ENCODE measurements around the gene TMEM132D. TPM values are rescaled to one million over a fixed set of nuclear protein-coding genes. Genes with fewer than 3 reads are reported as not detected.

TMEM132D gene
- total RNA-seq, 1 donor, result not detected

DNA sequence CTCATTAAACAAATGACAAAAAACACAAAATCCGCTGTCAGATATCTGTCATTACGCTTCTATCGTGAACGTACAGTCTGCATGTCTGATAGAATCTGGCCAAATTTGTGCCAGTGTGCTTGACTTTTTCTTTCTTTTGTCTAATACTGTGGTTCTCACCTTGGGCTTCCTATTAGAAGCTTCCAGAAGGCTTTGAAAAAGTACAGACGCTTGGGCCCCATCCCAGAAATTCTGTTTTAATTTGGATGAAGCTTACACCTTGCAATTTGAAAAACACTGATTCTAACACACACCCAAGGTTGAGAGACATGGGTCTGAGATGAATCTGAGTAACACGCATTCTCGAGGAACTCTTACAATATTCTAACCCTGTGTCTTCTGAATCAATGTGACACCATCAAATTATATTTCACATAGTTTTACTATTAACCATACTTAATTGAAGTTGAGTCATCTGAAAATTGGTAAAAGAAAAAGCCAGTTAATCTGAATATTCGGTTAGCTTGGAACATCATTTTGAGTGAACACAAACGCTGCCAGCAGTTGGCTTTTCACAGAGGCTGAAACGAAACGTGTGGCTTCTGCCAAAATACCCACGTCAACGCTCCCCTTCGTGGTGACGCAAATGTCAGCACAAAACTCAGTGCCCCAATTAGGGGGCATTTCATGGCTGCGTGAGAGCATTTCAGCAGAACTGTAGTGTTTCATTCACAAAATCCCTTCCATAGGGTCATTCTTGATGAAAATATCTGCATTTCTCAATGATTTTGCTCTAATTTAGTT lies 420.5 kb downstream of the TMEM132D start:
- DNase-seq (ENCODE audit: low read depth in 2 of 3, low spot score in 2 of 3), result no peak

DNA sequence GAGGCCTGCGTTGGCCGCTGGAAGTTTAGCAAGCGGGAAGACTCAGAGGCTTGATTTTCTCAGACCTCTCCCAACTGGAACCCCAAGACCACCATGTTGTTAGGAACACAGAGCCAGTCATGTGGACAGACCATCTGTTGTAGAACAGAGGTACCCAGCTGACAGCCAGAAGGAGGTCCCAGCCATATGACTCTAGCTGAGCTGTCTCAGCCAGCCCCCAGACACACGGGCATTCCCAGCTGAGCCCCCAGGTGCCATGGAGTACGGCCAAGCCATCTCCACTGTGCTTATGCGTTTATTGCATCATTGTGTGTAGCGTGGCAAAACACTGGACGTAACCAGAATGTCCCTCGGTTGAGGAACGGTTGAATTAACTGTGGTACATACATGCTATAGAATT lies 421.9 kb downstream of the TMEM132D start:
- no peak for DNase-seq (ENCODE audit: low read depth in 2 of 3, low spot score in 2 of 3)

DNA sequence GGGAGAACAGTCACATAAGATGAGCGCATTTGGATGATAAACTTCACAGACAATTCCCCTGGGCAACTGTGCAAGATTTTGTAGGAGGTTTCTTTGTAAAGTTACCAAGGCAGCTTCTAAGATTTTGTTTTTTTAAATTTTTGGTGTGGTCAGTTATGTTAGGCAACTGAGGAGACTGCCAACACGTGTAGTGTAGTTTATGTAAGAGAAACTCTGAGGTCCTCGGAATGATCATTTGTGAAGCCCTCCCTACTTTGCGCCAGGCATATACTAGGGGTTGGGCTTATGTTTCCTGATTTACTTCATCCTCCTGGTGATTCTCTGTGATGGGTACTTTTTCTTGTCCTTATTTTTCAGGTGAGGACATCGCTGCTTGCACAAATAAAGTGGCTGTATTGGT lies 433.6 kb downstream of the TMEM132D start:
- no peak for DNase-seq (ENCODE audit: low read depth in 2 of 3, low spot score in 2 of 3)

DNA sequence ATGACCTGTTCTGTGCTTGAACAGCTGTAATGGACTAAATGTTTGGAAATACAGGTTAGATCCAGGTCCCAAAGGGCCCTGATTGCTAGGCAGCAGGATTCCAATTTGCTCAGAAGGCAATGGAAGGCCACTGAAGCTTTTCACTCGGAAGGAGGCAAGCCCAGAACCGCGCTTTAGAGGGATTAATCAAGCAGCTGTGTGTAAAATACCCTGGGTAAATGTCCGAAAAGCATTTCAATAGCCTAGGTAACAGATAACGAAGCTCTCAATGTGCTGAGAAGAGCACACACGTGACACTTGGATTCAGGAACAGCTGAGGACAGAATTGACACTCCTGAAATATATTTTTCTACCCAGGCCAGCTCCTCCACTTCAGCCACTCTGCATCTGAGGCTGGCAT lies 436.1 kb downstream of the TMEM132D start:
- no peak for DNase-seq (ENCODE audit: low read depth in 2 of 3, low spot score in 2 of 3)

DNA sequence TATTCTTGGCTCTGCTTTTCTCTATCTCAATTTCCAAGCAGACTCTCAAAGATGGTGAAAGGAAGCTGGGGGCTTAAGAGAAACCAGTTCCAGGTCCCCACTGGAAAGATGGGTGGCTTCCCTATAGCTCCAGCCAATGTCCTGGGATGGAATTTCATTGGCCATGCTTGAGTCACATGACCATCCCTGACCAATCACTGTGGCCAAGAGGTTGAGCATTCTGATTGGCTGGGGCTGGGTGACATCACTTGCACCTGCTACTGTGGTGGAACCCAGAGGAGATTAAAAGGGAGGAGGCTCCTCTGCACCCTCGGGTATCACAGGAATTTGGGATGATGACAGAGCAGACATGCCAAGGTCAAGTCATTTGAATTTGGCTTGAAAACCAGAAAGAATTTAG lies 436.5 kb downstream of the TMEM132D start:
- DNase-seq (ENCODE audit: low read depth in 2 of 3, low spot score in 2 of 3), result no peak

DNA sequence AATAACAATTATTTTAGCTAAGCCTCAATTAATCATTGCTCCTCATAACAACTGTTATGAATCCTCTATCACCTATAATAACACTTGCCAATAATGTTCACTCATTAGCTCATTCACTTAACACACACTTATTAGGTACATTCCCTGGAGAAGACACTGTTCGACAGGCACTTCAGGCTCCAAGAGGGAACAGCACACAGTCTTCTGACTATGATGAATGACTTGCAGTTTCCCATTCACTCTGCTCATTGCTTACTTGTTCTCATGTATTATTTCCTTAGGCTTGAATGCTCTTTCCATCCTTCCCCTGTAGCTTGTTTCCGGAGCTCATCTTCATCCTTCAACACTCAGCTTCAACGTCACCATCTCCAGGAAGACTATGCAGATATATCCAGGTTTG lies 437.3 kb downstream of the TMEM132D start:
- DNase-seq (ENCODE audit: low read depth in 2 of 3, low spot score in 2 of 3), result no peak

DNA sequence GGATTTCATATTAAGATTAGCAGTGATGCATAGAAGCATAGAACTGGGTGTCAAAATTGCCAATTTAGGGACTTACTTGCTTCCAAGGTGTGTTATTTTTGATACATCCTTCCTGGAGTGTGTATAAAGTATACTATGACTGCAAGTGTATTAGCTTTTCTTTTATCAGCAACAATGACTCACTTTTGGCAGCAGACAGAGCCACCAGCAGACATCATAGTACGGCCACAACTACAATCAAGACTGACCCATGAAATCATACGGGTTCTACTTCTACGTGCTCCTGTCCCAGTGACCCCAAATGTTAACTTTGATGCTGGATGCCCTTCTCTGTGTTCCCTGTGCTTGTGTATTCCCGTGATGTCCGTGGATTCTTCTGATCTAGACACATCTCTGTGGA lies 443.9 kb downstream of the TMEM132D start:
- DNase-seq (ENCODE audit: low read depth in 2 of 3, low spot score in 2 of 3), result no peak

DNA sequence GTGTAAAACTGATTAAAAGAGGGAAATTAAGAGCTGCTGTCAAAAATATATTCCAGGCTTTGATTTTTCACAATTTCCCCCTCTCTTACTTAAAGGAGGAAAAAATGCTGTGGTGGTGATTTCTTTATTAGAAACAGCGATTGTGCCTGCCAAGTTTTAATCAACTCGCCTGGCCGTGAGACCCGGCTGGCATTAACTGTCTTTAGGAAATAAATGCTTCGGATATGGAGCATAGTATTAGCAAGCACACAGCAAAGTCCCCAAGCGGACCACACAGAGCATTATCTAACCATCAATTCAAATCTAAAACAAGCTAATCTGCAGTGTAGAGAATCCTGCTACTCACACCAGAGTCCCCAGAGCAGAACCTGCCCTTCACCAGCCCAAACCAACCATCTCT lies 457.1 kb downstream of the TMEM132D start:
- no peak for DNase-seq (ENCODE audit: low read depth in 2 of 3, low spot score in 2 of 3)

DNA sequence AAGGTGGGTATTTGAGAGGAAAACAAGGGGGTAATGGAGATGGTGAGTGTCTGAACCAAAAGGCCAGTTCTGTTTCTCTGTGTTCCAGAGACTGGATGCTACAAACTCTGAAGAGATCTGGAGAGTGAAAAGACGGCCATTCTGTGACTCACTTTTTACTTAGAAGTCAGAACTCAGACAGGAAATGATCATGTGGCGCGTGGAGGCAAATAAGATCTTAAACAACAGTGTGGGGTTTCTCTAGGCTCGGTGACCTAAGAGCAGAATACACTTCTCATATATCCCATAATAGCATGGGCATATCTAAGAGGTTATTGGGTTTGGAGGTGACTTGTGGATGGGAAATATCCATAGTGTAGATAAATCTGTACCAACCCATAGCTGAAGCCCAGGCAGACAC lies 463.5 kb downstream of the TMEM132D start:
- no peak for DNase-seq (ENCODE audit: low read depth in 2 of 3, low spot score in 2 of 3)

DNA sequence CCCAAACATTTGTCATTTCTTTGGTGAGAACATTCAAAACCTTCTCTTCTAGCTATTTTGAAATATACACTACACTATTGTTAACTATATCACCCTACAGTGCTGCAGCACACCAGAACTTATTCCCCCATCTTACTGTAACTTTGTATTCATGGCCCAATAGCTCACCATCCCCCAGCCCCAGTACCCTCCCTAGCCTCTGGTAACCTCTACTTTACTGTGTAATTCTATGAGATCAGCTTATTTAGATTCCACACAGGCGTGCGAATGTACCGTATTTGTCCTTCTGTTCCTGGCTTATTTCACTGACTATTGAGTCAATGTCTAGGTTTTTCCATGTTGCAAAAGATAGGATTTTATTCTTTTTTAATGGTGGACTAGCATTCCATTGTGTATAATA lies 469.0 kb downstream of the TMEM132D start:
- DNase-seq (ENCODE audit: low read depth in 2 of 3, low spot score in 2 of 3), result no peak

DNA sequence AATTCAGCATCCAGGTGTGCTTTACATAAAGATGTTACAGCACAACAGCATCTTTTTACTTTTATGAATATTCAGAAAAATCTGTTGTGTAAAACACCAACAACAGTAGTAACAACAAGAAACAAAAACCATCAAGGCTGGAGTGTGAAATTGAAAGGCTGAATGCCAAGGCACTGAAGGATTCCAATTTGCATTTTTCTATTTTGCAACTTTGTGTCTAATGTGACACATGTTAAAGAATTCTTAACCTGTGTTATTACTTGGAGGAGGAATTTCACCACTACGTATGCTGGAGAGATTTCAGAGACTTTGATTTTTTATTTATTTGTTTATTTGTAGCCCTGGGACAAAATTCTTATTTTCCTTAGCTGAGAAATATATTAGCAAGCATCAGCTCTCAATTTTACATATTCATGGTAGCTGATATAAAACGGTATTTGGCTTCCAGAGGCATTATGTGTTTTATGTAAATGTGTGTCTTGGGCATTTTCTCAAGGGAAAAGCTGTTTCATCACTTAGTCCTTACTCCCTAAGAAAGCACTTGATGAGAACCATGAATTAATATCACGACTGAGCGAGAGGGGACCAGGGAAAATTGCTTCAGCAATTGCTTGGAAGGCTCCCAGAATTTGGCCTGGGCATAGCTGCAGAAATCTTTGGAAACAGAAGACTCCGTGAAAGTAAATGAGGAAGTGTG lies 475.4 kb downstream of the TMEM132D start:
- DNase-seq (ENCODE audit: low read depth in 2 of 3, low spot score in 2 of 3), result no peak

DNA sequence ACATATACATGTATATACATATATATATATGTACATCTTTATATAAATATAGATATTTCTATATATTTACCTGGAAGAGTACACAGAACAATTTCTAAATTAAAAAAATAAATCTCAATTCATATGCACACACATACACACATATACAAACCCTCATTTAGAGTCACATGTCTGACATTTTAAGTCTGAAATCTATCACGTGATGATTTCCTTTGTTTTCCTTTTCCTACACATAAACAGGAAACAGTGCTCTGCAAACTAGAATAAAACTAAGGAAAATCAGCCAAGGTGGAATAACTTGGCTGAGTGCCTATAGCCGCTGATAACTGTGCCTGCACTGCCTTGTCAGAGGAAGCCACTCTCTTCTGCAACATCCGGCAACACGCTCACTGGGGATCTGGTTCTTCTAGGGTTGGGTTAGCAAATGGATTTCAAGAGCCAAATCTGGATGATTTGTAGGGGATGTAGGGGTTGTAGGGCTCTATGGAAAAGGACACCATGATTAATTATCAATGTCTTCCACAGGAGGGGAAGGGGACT lies 480.7 kb downstream of the TMEM132D start:
- no peak for DNase-seq (ENCODE audit: low read depth in 2 of 3, low spot score in 2 of 3)

DNA sequence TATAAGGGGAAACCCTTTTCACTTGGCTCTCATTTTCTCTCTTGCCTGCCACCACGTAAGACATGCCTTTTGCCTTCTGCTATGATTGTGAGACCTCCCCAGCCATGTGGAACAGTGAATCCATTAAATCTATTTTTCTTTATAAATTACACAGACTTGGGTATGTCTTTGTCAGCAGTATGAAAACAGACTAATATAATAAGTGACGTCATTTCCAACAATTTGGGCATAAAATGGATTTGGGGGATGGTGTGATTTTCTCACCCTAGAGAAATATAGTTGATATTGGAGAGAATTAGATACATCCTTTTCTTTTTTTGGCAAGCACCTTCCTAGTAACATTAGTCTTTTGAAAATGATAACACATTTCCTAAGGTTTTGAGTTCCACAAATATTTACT lies 490.5 kb downstream of the TMEM132D start:
- DNase-seq (ENCODE audit: low read depth in 2 of 3, low spot score in 2 of 3), result no peak

DNA sequence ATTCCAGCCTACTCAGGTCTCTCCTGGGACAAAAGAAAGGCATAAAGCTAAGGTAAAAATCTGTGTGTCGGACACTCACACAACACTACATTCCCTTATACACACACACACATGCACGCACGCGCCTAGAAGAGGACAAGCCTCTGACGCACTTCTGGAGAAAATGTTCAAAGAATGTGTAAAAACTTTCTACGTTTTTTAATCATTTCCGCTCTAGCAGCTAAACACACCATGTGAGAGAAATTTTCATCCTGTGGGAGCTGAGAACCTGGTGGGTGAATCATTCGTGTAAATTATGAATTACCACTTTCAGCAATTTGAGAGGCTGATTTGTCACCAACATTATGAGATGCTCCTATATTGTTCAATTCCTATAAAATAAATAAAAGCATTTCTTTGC lies 494.5 kb downstream of the TMEM132D start:
- DNase-seq (ENCODE audit: low read depth in 2 of 3, low spot score in 2 of 3), result no peak

DNA sequence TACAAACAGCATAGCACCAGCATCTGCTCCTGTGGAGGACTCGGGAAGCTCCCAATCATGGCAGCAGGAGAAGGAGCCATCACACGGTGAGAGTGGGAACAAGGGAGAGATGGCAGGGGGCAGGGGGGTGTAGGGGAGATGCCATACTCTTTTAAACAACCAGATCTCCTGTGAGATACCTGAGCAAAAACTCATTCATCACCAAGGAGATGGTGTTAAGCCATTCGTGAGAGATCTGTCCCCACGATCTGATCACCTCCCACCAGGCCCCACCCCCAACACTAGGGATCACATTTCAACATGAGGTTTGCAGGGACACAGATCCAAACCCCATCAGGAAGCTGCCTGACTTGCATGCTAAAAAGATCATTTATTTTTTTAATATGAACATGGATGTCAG lies 499.3 kb downstream of the TMEM132D start:
- no peak for DNase-seq (ENCODE audit: low read depth in 2 of 3, low spot score in 2 of 3)

DNA sequence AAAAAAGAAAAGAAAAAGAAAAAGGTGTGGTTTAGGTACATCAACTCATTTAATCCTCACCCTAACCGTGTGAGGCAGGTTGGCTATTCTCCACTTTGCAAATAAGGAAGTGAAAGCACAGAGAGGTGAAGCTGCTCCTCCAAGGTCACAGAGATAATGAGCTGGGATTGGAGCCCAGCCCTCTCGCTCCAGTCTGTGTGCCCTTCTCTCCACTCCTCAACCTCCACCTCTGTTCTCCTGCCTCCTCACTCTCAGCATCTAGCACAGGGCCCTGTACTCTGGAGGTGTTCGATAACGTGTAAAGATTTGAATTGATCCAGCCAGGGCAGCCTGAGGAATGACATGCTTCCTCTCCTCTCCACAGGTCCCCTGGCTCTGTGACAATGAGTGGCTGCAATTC lies 502.3 kb downstream of the TMEM132D start:
- DNase-seq (ENCODE audit: low read depth in 2 of 3, low spot score in 2 of 3), result no peak

DNA sequence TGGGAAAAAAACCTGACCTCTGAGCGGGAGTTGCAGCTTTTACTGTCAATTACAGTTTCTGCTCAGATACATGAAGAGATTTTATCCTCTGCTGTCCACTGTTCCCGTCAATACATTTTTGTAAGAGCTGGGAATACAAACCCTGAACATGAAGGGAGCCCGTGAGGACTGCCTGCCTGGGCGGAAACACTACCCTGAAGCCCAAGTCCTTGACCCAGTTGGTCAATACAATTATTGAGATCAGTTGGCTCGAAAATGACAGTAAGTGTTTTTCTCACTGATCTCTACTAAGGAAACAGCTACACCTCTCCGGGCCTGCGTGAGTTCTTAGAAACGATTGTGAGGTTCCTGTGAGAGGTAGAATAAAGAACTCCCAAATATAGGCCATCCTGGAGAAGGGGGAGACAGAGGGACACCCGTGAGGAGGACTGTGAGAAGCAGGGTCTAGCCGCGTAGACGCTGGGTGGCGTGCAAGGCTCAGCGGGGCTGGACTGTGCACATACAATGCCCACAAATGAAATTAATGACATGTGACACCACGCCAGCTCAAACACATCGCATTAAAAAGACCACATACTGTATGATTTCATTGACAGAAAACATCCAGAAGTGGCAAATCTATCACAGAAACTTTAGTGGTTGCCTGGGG lies 509.5 kb downstream of the TMEM132D start:
- DNase-seq (ENCODE audit: low read depth in 2 of 3, low spot score in 2 of 3), result no peak

DNA sequence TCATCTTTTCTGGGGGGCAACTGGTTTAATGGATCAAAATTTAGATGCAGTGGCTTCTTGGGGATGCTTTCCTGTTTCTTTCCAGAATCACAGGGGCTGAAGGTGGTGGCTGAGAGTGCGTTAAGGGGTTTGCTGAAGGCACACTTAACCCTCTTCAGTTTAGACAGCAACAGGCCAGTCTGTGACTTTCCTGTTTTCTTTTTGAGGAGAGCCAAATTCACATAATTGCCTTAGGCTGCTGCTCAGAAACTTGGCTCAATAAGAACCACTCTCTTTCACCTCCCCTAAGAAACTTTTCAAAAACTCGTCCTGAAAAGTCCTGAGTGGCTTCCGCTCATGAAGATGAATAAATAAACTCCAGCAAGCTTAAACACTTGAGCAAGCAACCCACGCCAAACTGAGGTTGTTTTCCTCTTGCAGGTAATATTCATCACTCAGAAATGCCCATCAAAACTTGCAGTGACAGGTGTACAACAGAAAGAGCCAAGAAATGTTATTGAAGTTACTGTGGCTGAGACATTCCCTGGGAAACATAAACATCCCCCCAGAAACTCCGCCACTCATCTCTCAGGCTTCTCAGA lies 510.4 kb downstream of the TMEM132D start:
- DNase-seq (ENCODE audit: low read depth in 2 of 3, low spot score in 2 of 3), result no peak

DNA sequence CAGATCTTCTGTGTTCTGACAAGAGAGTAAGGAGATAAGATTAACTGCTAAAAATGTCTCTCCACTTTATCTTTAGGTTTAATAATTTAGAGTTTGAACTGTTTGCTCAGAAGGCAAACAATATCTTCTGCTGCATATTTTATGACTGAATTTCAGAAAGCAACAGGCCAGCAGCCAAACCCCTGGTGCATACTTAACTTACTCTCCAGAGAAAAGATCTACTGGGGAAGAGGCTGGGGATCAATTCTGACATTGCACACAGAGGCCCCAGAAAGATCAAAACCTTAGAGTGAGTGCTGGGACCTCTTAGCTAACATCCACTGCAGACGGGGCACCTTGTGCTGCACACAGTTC lies 518.2 kb downstream of the TMEM132D start:
- no peak for DNase-seq (ENCODE audit: low read depth in 2 of 3, low spot score in 2 of 3)

DNA sequence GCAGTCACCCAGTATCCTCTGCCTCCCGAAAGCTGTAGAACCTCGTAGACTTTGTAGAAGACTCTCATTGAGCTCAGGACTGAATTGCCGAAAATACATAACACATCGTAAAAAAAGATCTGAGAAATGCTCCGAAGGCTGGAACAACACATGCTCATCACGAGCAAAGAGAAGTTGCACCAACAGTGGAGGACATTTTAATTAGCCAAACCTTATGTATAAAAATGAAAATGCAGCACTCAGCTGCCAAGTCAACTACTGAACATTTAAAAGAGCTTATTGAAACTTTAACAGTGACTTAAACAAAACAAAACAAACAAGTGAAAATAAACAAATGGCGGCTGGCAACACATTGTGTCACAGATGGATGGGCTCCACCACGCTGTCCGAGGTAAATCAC lies 519.9 kb downstream of the TMEM132D start:
- DNase-seq (ENCODE audit: low read depth in 2 of 3, low spot score in 2 of 3), result no peak

DNA sequence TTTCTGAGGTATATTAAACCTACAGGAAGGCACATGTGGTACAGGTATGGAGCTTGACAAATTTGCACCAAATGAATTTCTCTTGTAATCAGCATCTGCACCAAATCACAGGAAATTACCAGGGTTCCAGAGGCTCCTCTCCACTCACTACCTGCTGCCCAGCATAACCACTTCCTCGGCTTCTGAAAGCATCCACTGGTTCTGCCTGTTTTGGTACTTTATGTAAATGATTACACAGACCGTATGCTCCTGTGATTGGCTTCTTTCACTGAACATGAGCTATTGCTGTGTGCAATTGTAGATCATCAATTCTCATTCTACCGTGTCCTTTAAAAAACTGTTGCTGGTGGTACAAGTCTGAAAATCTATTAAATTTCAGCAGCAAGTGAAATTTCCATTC lies 522.1 kb downstream of the TMEM132D start:
- DNase-seq (ENCODE audit: low read depth in 2 of 3, low spot score in 2 of 3), result no peak
